ENCODE measurements around the gene PRR29.

PRR29 gene

DNA sequence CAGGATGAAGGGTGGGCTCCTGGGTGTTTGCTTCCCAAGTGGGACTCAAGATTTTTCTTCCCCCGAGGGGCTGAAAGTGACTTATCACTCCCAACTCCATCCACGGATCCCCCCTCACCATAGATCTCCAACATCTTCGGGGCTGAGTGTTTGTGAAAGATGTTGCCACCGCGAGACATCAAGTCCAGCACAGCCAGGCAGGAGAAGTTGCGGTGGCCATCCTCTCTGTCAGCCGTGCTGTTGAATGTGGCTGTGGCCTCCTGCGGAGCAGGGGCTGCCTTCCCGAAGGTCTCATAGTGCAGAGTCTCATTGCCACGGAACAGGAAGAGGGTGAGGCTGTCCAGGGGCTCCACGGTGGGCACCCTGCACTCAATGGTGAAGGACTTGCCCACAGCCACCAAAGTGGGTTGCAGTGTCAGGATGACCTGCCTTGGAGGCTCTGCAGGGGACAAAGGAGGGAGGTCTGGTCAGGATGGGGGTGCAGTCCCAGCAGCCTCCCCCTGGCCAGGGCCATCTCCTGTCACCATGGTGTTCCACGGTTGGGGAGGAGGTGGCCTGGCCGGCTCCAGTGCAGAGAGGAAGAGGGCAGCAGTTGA is 5.5 kb downstream of the PRR29 start:
- H2BK12ac ChIP-seq (ENCODE audit: low read length) = no peak overlapping the region
- DNase-seq = no peak
- peaks cover 6% of the 10 kb centered on the region for H3K9me3 ChIP-seq (ENCODE audit: insufficient read depth, low read depth, low read length)
- H4K8ac ChIP-seq (ENCODE audit: low read depth, low read length) = no peak overlapping the region
- peaks cover 0 to 3% of the 10 kb centered on the region in 2 experiments for H3K4me1 ChIP-seq (ENCODE audit: control insufficient read depth in 1 of 2, insufficient read depth in 2 of 2, low read length in 2 of 2)
- H3K4me3 ChIP-seq (ENCODE audit: low read depth, low read length) = no peak overlapping the region
- H3K79me2 ChIP-seq (ENCODE audit: control insufficient read depth, insufficient read depth, low read length, poor library complexity) = no peaks in the 10 kb centered on the region
- H3K27me3 ChIP-seq (ENCODE audit: insufficient read depth, low read length) = no peaks in the 10 kb centered on the region
- no peak overlapping the region for H3K4me2 ChIP-seq (ENCODE audit: low read length)
- H3K9ac ChIP-seq (ENCODE audit: low read length) = no peak overlapping the region
- no peaks in the 10 kb centered on the region for H3K79me1 ChIP-seq (ENCODE audit: low read length)
- no peak overlapping the region for H3K27ac ChIP-seq (ENCODE audit: low read depth, low read length)
- no peak overlapping the region for H3K23ac ChIP-seq (ENCODE audit: low read length)
- no peak overlapping the region for H4K91ac ChIP-seq (ENCODE audit: low read depth, low read length)
- H3K18ac ChIP-seq (ENCODE audit: low read length) = no peak overlapping the region
- H3K36me3 ChIP-seq (ENCODE audit: control insufficient read depth in 1 of 2, insufficient read depth in 2 of 2, low read length in 2 of 2) = no peaks in the 10 kb centered on the region
- no peak overlapping the region for H2AK5ac ChIP-seq (ENCODE audit: low read length)
- no peak overlapping the region for H3K4ac ChIP-seq (ENCODE audit: low read depth, low read length)
- no peak overlapping the region for H2BK120ac ChIP-seq (ENCODE audit: insufficient read depth, low read length, poor library complexity)
- no peak overlapping the region for H2BK5ac ChIP-seq (ENCODE audit: low read depth, low read length, poor library complexity)
- no peak overlapping the region for H3K14ac ChIP-seq (ENCODE audit: low read length)
- H4K12ac ChIP-seq (ENCODE audit: low read depth, low read length) = no peak overlapping the region
- WGBS (ENCODE audit: extremely low coverage, insufficient coverage, insufficient read length) = no CpG with 5 or more reads among the region's 13 CpGs
- no peak overlapping the region for H2AFZ ChIP-seq (ENCODE audit: insufficient read depth, low read length, poor library complexity)

DNA sequence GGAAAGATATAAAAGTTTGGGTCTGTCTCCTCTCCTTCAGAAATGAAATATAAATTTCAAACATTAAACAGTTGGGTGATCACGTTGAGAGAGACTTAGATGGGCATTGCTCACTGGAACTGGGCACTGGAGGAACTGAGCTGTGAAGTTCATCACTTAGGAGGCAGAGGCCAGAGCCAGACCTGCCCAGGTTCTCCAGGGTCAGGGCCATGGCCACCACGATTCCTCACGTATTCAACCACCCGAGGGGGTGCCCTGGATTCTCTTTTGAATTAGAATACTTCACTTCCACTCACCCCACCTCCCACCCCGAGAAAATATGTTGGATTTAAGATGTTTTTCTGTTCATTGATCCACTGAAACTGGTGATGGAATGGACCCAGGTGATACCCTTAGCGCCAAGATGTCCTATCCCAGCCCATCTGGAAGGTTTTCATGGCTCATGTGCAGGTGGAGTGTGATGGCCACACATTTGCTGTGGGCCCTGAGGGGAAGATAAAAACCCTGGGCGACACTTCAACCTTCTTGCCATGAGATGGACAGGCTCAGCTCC is 6.1 kb downstream of the PRR29 start:
- H3K9ac ChIP-seq (ENCODE audit: low read length) = no peak overlapping the region
- H2BK12ac ChIP-seq (ENCODE audit: low read length) = no peak overlapping the region
- H3K9me3 ChIP-seq (ENCODE audit: insufficient read depth, low read depth, low read length) = peaks cover 6% of the 10 kb centered on the region
- H2AK5ac ChIP-seq (ENCODE audit: low read length) = no peak overlapping the region
- H3K4me2 ChIP-seq (ENCODE audit: low read length) = no peak overlapping the region
- H3K18ac ChIP-seq (ENCODE audit: low read length) = no peak overlapping the region
- no peak overlapping the region for H2AFZ ChIP-seq (ENCODE audit: insufficient read depth, low read length, poor library complexity)
- H3K4me3 ChIP-seq (ENCODE audit: low read depth, low read length) = no peak overlapping the region
- H4K8ac ChIP-seq (ENCODE audit: low read depth, low read length) = no peak overlapping the region
- no peak overlapping the region for H3K27ac ChIP-seq (ENCODE audit: low read depth, low read length)
- H3K79me1 ChIP-seq (ENCODE audit: low read length) = no peaks in the 10 kb centered on the region
- H3K23ac ChIP-seq (ENCODE audit: low read length) = no peak overlapping the region
- H3K36me3 ChIP-seq (ENCODE audit: control insufficient read depth in 1 of 2, insufficient read depth in 2 of 2, low read length in 2 of 2) = no peaks in the 10 kb centered on the region
- no peak overlapping the region for H2BK120ac ChIP-seq (ENCODE audit: insufficient read depth, low read length, poor library complexity)
- no peak overlapping the region for H4K91ac ChIP-seq (ENCODE audit: low read depth, low read length)
- H3K27me3 ChIP-seq (ENCODE audit: insufficient read depth, low read length) = no peaks in the 10 kb centered on the region
- no peak overlapping the region for H2BK5ac ChIP-seq (ENCODE audit: low read depth, low read length, poor library complexity)
- WGBS (ENCODE audit: extremely low coverage, insufficient coverage, insufficient read length) = no CpG with 5 or more reads among the region's 7 CpGs
- H3K79me2 ChIP-seq (ENCODE audit: control insufficient read depth, insufficient read depth, low read length, poor library complexity) = no peaks in the 10 kb centered on the region
- H3K4ac ChIP-seq (ENCODE audit: low read depth, low read length) = no peak overlapping the region
- no peak overlapping the region for H3K14ac ChIP-seq (ENCODE audit: low read length)
- DNase-seq = no peak
- H3K4me1 ChIP-seq (ENCODE audit: control insufficient read depth in 1 of 2, insufficient read depth in 2 of 2, low read length in 2 of 2) = no peaks in the 10 kb centered on the region
- no peak overlapping the region for H4K12ac ChIP-seq (ENCODE audit: low read depth, low read length)

DNA sequence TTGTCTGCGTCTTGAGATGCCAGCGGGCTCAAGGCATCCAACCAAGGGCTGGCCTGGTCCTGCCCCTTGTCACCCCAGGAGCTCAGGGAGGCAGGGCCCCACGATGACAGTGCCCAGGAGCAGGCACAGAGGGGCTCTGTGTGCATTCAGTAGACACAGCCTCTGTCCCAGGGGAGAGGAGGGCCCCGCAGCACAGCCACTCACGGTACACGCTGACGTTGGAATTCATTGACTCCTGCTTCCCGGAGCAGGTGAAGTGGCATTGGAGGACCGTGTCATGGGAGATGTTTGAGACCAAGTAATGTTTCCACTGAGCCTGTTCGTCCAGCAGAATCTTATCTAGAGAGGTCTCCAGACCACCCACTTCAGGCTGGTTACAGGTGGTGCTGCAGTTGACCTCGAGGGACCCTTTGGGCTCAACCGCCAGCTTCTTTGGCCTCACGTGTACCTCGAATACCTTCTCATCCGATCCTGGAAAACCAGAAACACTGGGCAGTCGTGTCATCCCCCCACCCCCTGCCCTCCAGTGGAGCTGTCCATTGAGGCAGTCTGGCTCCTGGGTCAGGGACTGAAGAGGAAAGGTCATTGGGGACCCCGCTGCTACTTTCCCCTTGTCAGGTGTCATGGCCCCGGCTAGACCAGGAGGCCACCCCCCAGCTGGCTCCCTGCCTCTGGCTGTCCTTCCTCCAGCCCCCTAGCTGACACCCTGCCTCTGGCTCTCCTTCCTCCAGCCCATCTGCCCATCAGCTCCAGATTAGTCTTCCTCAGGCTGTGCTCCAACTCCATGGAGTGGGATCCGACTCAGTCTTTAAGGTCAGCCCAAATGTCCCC is 7.0 kb downstream of the PRR29 start:
- no peak overlapping the region for H4K12ac ChIP-seq (ENCODE audit: low read depth, low read length)
- no peak overlapping the region for H2BK5ac ChIP-seq (ENCODE audit: low read depth, low read length, poor library complexity)
- H2BK12ac ChIP-seq (ENCODE audit: low read length) = no peak overlapping the region
- no peak overlapping the region for H3K27ac ChIP-seq (ENCODE audit: low read depth, low read length)
- no peak overlapping the region for H2BK120ac ChIP-seq (ENCODE audit: insufficient read depth, low read length, poor library complexity)
- no peak overlapping the region for H4K8ac ChIP-seq (ENCODE audit: low read depth, low read length)
- WGBS (ENCODE audit: extremely low coverage, insufficient coverage, insufficient read length) = no CpG with 5 or more reads among the region's 19 CpGs
- H3K79me2 ChIP-seq (ENCODE audit: control insufficient read depth, insufficient read depth, low read length, poor library complexity) = no peaks in the 10 kb centered on the region
- no peak overlapping the region for H3K23ac ChIP-seq (ENCODE audit: low read length)
- H3K9me3 ChIP-seq (ENCODE audit: insufficient read depth, low read depth, low read length) = peaks cover 2% of the 10 kb centered on the region
- no peaks in the 10 kb centered on the region for H3K27me3 ChIP-seq (ENCODE audit: insufficient read depth, low read length)
- no peak overlapping the region for H3K9ac ChIP-seq (ENCODE audit: low read length)
- no peak overlapping the region for H4K91ac ChIP-seq (ENCODE audit: low read depth, low read length)
- H3K36me3 ChIP-seq (ENCODE audit: control insufficient read depth in 1 of 2, insufficient read depth in 2 of 2, low read length in 2 of 2) = no peaks in the 10 kb centered on the region
- no peak overlapping the region for H3K14ac ChIP-seq (ENCODE audit: low read length)
- H3K79me1 ChIP-seq (ENCODE audit: low read length) = no peaks in the 10 kb centered on the region
- no peaks in the 10 kb centered on the region for H3K4me1 ChIP-seq (ENCODE audit: control insufficient read depth in 1 of 2, insufficient read depth in 2 of 2, low read length in 2 of 2)
- no peak overlapping the region for H3K18ac ChIP-seq (ENCODE audit: low read length)
- H3K4me2 ChIP-seq (ENCODE audit: low read length) = no peak overlapping the region
- H3K4ac ChIP-seq (ENCODE audit: low read depth, low read length) = no peak overlapping the region
- H3K4me3 ChIP-seq (ENCODE audit: low read depth, low read length) = no peak overlapping the region
- no peak overlapping the region for H2AFZ ChIP-seq (ENCODE audit: insufficient read depth, low read length, poor library complexity)
- DNase-seq = no peak
- no peak overlapping the region for H2AK5ac ChIP-seq (ENCODE audit: low read length)

DNA sequence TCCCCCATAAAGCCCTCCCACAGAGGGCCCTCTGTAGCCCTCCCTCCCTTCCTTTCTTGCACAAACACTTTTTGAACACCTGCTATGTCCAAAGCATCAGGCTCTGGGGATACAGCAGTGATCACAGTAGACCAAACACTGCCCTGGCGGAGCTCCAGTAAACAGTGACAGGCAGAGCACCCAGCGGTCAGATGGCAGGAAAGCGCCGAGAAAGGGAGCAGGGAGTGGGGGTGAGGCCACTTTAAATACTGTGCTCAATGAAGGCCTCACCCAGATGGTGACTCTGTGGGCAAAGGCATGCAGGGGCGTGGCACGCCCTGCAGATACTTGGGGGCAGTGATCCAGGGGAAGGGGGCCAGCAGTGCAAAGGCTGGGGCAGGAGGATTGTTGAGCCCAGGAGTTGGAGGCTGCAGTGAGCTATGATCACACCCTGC is 7.6 kb downstream of the PRR29 start:
- no CpG with 5 or more reads among the region's 6 CpGs for WGBS (ENCODE audit: extremely low coverage, insufficient coverage, insufficient read length)
- no peak overlapping the region for H3K18ac ChIP-seq (ENCODE audit: low read length)
- H2AFZ ChIP-seq (ENCODE audit: insufficient read depth, low read length, poor library complexity) = no peak overlapping the region
- H3K23ac ChIP-seq (ENCODE audit: low read length) = no peak overlapping the region
- H4K91ac ChIP-seq (ENCODE audit: low read depth, low read length) = no peak overlapping the region
- no peak overlapping the region for H4K8ac ChIP-seq (ENCODE audit: low read depth, low read length)
- H3K79me1 ChIP-seq (ENCODE audit: low read length) = no peaks in the 10 kb centered on the region
- H3K4me1 ChIP-seq (ENCODE audit: control insufficient read depth in 1 of 2, insufficient read depth in 2 of 2, low read length in 2 of 2) = no peaks in the 10 kb centered on the region
- H2AK5ac ChIP-seq (ENCODE audit: low read length) = no peak overlapping the region
- peaks cover 2% of the 10 kb centered on the region for H3K9me3 ChIP-seq (ENCODE audit: insufficient read depth, low read depth, low read length)
- H2BK12ac ChIP-seq (ENCODE audit: low read length) = no peak overlapping the region
- no peaks in the 10 kb centered on the region for H3K27me3 ChIP-seq (ENCODE audit: insufficient read depth, low read length)
- H3K4me3 ChIP-seq (ENCODE audit: low read depth, low read length) = no peak overlapping the region
- H3K9ac ChIP-seq (ENCODE audit: low read length) = no peak overlapping the region
- H2BK120ac ChIP-seq (ENCODE audit: insufficient read depth, low read length, poor library complexity) = no peak overlapping the region
- DNase-seq = no peak
- no peak overlapping the region for H4K12ac ChIP-seq (ENCODE audit: low read depth, low read length)
- no peaks in the 10 kb centered on the region for H3K79me2 ChIP-seq (ENCODE audit: control insufficient read depth, insufficient read depth, low read length, poor library complexity)
- H3K4me2 ChIP-seq (ENCODE audit: low read length) = no peak overlapping the region
- no peaks in the 10 kb centered on the region for H3K36me3 ChIP-seq (ENCODE audit: control insufficient read depth in 1 of 2, insufficient read depth in 2 of 2, low read length in 2 of 2)
- H2BK5ac ChIP-seq (ENCODE audit: low read depth, low read length, poor library complexity) = no peak overlapping the region
- no peak overlapping the region for H3K27ac ChIP-seq (ENCODE audit: low read depth, low read length)
- H3K14ac ChIP-seq (ENCODE audit: low read length) = no peak overlapping the region
- no peak overlapping the region for H3K4ac ChIP-seq (ENCODE audit: low read depth, low read length)

Data from trophoblast cell (in vitro differentiated cells and primary cell).